Omental fat pad (tissue), 4 donors: Measurements from ENCODE around the gene CLUH. TPM values are rescaled to one million over a fixed set of nuclear protein-coding genes. Genes with fewer than 3 reads are reported as not detected.

Experiments
- ATAC-seq: fragments of 150-250 bp; one replicate; pipeline ENCODE4 v1.9.1; 2016; ENCODE audit warnings: mild to moderate bottlenecking, moderate library complexity; ENCODE audit not compliant: low FRiP score
- DNase-seq: peaks from one replicate; pipeline ENCODE4 v3.0.0-alpha.2; 2019; ENCODE audit warnings: low spot score
- CTCF ChIP-seq, 3 donors: fragments of 450-650 bp; IDR thresholded peaks; one replicate each; pipeline ENCODE4 v1.5.1; 2016 to 2017; ENCODE audit warnings: antibody characterized with exemption in 3 of 3, mild to moderate bottlenecking in 3 of 3, moderate library complexity in 2 of 3
- total RNA-seq, 4 donors: library from RNA; depleted of rRNA; stranded (reverse); fragments of >200 nt; gene quantifications; one replicate each; pipeline ENCODE4 v1.1.0, GENCODE V29; 2016

Gene CLUH
- total RNA-seq, 4 donors from 2014 or later, result 39.2 to 167 (median 95.0) TPM

GRCh38 chr17:2691965-2692780 lies 19.4 kb downstream of the CLUH start:
- ATAC-seq (no peak), DNase-seq (peak; percentile 17)
- no peak for TF ChIP-seq CTCF (IDR thresholded peaks at IDR 0.05)

- TF ChIP-seq CTCF (IDR thresholded peaks at IDR 0.05), result no peak
- no peak for ATAC-seq
- peak; percentile 4 for DNase-seq
These were observed 20.3 kb downstream of the CLUH start for GRCh38 chr17:2691069-2691871.

DNA sequence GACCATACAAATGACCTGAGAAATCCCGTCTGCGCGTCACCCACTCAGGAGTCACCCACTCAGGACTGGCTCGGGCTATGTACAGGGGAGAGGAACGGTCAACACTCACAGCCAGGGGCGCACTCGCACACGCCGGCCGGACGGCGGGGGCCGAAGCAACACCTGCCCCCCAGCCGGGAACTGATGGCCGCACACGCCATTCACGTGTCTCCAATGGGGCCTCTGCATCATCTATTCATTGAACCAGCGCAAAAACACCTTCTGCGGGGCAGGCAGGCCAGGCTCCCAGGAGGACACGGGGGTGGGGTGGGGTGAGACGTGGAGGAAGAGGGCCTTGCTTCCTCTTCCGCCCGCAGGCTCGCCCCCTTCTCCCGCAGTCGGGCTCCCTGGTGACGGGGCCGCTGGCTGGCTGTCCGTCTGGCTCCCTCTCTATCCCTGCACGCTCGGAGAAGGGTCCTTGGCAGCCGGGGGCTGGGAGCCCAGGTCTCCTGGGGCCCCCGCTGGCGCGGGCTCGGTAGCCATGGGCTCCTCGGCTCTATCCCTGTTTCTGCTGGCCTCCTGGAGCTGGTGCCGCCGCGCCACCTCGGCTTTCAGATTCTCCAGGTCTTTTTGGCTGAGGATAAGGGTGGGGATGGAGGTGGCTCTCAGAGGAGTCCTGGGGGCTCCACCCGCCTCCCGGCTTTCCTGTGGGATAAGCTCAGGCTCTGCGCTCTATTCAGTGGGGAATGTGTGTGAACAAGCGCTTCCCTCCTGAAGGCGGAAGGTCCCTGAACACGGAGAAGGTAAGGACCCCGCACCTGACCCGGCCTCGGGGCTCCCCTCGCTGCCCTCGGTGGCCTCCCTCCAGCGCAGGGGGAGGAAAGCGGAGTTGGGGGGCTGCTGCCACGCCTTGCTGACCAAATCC lies 21.1 kb downstream of the CLUH start:
- DNase-seq, result peak; percentile 10
- no peak for ATAC-seq
- no peak for TF ChIP-seq CTCF (IDR thresholded peaks at IDR 0.05)

GRCh38 chr17:2689411-2690164 lies 22.0 kb downstream of the CLUH start:
- DNase-seq (peak; percentile 16), ATAC-seq (no peak)
- TF ChIP-seq CTCF (IDR thresholded peaks at IDR 0.05), result no peak

DNA sequence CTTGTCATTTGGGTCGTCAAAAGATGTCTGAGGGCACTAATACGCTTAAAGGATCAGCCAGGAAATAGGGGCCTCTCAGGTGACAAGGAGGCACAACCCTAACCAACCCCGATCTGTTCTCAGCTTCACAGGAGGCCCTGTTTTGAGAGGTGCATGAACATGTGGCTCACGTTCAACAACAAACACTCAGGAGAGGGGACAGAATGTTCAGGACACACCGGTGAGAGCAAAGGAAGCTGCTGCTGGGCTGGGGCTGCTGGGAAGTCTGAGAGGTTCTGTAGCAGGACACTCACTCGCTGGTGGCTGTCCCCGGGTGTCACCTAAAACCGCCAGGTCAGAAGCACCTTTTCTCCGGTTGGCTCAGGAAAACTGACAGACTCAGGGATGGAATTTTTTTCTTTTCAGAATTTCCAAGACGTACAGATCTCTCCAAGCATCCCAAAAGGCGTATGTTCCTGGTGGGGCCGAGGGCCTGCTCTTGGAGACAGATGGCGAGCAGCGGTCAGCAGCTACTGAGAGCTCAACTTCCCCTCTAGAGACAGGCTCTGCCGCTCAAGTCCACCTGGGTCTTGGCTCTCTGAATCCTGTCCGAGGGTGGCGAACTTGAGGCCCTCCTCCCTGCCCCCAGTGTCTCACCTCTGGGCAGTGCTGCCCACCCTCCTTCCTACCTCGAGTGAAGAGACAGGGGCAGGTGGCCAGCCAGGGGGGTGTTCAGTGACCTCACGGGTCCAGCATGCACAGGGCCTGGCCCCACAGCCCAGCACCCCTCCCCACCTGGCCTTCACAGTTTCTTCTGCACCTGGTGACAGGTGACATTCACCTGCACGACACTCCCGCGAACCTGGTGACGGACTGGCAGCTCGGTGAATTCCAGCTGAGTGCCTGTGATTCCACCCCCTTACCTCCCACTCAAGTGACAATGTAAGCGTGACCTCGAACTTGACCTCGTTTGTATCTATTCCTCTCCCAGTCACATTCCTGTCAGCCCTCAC lies 22.9 kb downstream of the CLUH start:
- DNase-seq (peak; percentile 20), ATAC-seq (no peak)
- no peak for TF ChIP-seq CTCF (IDR thresholded peaks at IDR 0.05)
